ENCODE results near the gene RWDD1.
"Not testable (repeated sequence)": the region's sequence is repeated elsewhere in the genome, so short reads cannot be mapped to it uniquely, and the experiment has no call there.

The RWDD1 gene

GRCh38 chr6:116603916-116604315 is 32.6 kb downstream of the RWDD1 start:
- not testable (repeated sequence) for H3K18ac ChIP-seq (ENCODE audit: low read length); H3K4me1 ChIP-seq (ENCODE audit: control insufficient read depth, low read depth, low read length); H3K4me3 ChIP-seq (ENCODE audit: low read length); H3K4ac ChIP-seq (ENCODE audit: low read depth, low read length); H3K4me2 ChIP-seq (ENCODE audit: low read length); H2BK5ac ChIP-seq (ENCODE audit: low read length); H4K5ac ChIP-seq (ENCODE audit: low read length); DNase-seq; H3K79me2 ChIP-seq (ENCODE audit: control insufficient read depth, insufficient read depth, low read length); H4K8ac ChIP-seq (ENCODE audit: low read depth, low read length); H3K27me3 ChIP-seq (ENCODE audit: insufficient read depth, low read length, poor library complexity); H2BK15ac ChIP-seq (replicated peaks; ENCODE audit: low read depth); H3K27ac ChIP-seq (ENCODE audit: low read depth, low read length); H3K79me1 ChIP-seq (ENCODE audit: low read length); H3K23ac ChIP-seq (ENCODE audit: low read length); H2AK5ac ChIP-seq (ENCODE audit: low read length); H3K9ac ChIP-seq (ENCODE audit: low read length); H3K56ac ChIP-seq (ENCODE audit: low read length); H3K36me3 ChIP-seq (ENCODE audit: control insufficient read depth, insufficient read depth, low read length); H2BK120ac ChIP-seq (ENCODE audit: low read depth, low read length)
- WGBS (ENCODE audit: extremely low coverage, insufficient coverage, low lambda C conversion rate), result no CpG with 5 or more reads among the region's 3 CpGs

- H3K27me3 ChIP-seq (ENCODE audit: insufficient read depth, low read length, poor library complexity); DNase-seq: not testable (repeated sequence)
Observed at GRCh38 chr6:116604868-116605267, 33.6 kb downstream of the RWDD1 start.

GRCh38 chr6:116605935-116606334 is 34.6 kb downstream of the RWDD1 start:
- no peak overlapping the region for H3K23ac ChIP-seq (ENCODE audit: low read length)
- no peak overlapping the region for H4K8ac ChIP-seq (ENCODE audit: low read depth, low read length)
- H3K18ac ChIP-seq (ENCODE audit: low read length), result no peak overlapping the region
- H3K56ac ChIP-seq (ENCODE audit: low read length), result no peak overlapping the region
- H3K4me2 ChIP-seq (ENCODE audit: low read length), result no peak overlapping the region
- DNase-seq, result no peak
- no peak overlapping the region for H3K4ac ChIP-seq (ENCODE audit: low read depth, low read length)
- no peak overlapping the region for H4K5ac ChIP-seq (ENCODE audit: low read length)
- no peak overlapping the region for H3K9ac ChIP-seq (ENCODE audit: low read length)
- no CpG with 5 or more reads among the region's 4 CpGs for WGBS (ENCODE audit: extremely low coverage, insufficient coverage, low lambda C conversion rate)
- no peak overlapping the region for H2BK5ac ChIP-seq (ENCODE audit: low read length)
- H3K27me3 ChIP-seq (ENCODE audit: insufficient read depth, low read length, poor library complexity), result no peaks in the 10 kb centered on the region
- H2BK120ac ChIP-seq (ENCODE audit: low read depth, low read length), result no peak overlapping the region
- H3K36me3 ChIP-seq (ENCODE audit: control insufficient read depth, insufficient read depth, low read length), result no peaks in the 10 kb centered on the region
- H3K79me2 ChIP-seq (ENCODE audit: control insufficient read depth, insufficient read depth, low read length), result no peaks in the 10 kb centered on the region
- no peak overlapping the region for H2BK15ac ChIP-seq (replicated peaks; ENCODE audit: low read depth)
- H2AK5ac ChIP-seq (ENCODE audit: low read length), result no peak overlapping the region
- no peaks in the 10 kb centered on the region for H3K79me1 ChIP-seq (ENCODE audit: low read length)
- no peaks in the 10 kb centered on the region for H3K4me1 ChIP-seq (ENCODE audit: control insufficient read depth, low read depth, low read length)
- H3K27ac ChIP-seq (ENCODE audit: low read depth, low read length), result no peak overlapping the region
- H3K4me3 ChIP-seq (ENCODE audit: low read length), result no peak overlapping the region

More at GRCh38 chr6:116604868-116605267, 33.6 kb downstream of the RWDD1 start:
- H2AK5ac ChIP-seq (ENCODE audit: low read length); H3K9ac ChIP-seq (ENCODE audit: low read length); H3K79me1 ChIP-seq (ENCODE audit: low read length); H4K5ac ChIP-seq (ENCODE audit: low read length); H4K8ac ChIP-seq (ENCODE audit: low read depth, low read length); H3K18ac ChIP-seq (ENCODE audit: low read length); H2BK120ac ChIP-seq (ENCODE audit: low read depth, low read length); H3K4me2 ChIP-seq (ENCODE audit: low read length); H3K4me3 ChIP-seq (ENCODE audit: low read length); H3K23ac ChIP-seq (ENCODE audit: low read length); H3K4me1 ChIP-seq (ENCODE audit: control insufficient read depth, low read depth, low read length); H2BK15ac ChIP-seq (replicated peaks; ENCODE audit: low read depth); H3K27ac ChIP-seq (ENCODE audit: low read depth, low read length); H3K4ac ChIP-seq (ENCODE audit: low read depth, low read length); H3K79me2 ChIP-seq (ENCODE audit: control insufficient read depth, insufficient read depth, low read length); H3K56ac ChIP-seq (ENCODE audit: low read length); H3K36me3 ChIP-seq (ENCODE audit: control insufficient read depth, insufficient read depth, low read length); H2BK5ac ChIP-seq (ENCODE audit: low read length): not testable (repeated sequence)
- no CpG with 5 or more reads among the region's 3 CpGs for WGBS (ENCODE audit: extremely low coverage, insufficient coverage, low lambda C conversion rate)

GRCh38 chr6:116611056-116611455 is 39.8 kb downstream of the RWDD1 start:
- no peak overlapping the region for H3K18ac ChIP-seq (ENCODE audit: low read length)
- no peak overlapping the region for H2BK5ac ChIP-seq (ENCODE audit: low read length)
- no peak overlapping the region for H3K4me2 ChIP-seq (ENCODE audit: low read length)
- no CpG with 5 or more reads among the region's 4 CpGs for WGBS (ENCODE audit: extremely low coverage, insufficient coverage, low lambda C conversion rate)
- H4K8ac ChIP-seq (ENCODE audit: low read depth, low read length), result no peak overlapping the region
- no peaks in the 10 kb centered on the region for H3K79me1 ChIP-seq (ENCODE audit: low read length)
- no peak overlapping the region for H3K4ac ChIP-seq (ENCODE audit: low read depth, low read length)
- no peak overlapping the region for H3K23ac ChIP-seq (ENCODE audit: low read length)
- H3K36me3 ChIP-seq (ENCODE audit: control insufficient read depth, insufficient read depth, low read length), result no peaks in the 10 kb centered on the region
- no peak for DNase-seq
- H2BK15ac ChIP-seq (replicated peaks; ENCODE audit: low read depth), result no peak overlapping the region
- no peak overlapping the region for H3K4me3 ChIP-seq (ENCODE audit: low read length)
- H3K56ac ChIP-seq (ENCODE audit: low read length), result peak overlapping the region; percentile 34
- no peaks in the 10 kb centered on the region for H3K27me3 ChIP-seq (ENCODE audit: insufficient read depth, low read length, poor library complexity)
- no peaks in the 10 kb centered on the region for H3K79me2 ChIP-seq (ENCODE audit: control insufficient read depth, insufficient read depth, low read length)
- H3K4me1 ChIP-seq (ENCODE audit: control insufficient read depth, low read depth, low read length), result no peaks in the 10 kb centered on the region
- no peak overlapping the region for H2BK120ac ChIP-seq (ENCODE audit: low read depth, low read length)
- H4K5ac ChIP-seq (ENCODE audit: low read length), result no peak overlapping the region
- H3K27ac ChIP-seq (ENCODE audit: low read depth, low read length), result no peak overlapping the region
- no peak overlapping the region for H3K9ac ChIP-seq (ENCODE audit: low read length)
- no peak overlapping the region for H2AK5ac ChIP-seq (ENCODE audit: low read length)

- Histone ChIP-seq H3K27me3 (ENCODE audit: insufficient read depth, low read length, poor library complexity) (peaks cover 5% of the 10 kb centered on the region), H3K4ac (ENCODE audit: low read depth, low read length) (no peak within 1 kb of the TSS), H3K4me2 (ENCODE audit: low read length) (peak within 1 kb of the TSS; percentile 49), H2BK5ac (ENCODE audit: low read length) (no peak within 1 kb of the TSS), H3K23ac (ENCODE audit: low read length) (no peak within 1 kb of the TSS), H2BK120ac (ENCODE audit: low read depth, low read length) (no peak within 1 kb of the TSS), H3K4me1 (ENCODE audit: control insufficient read depth, low read depth, low read length) (no peaks in the 10 kb centered on the region), H3K27ac (ENCODE audit: low read depth, low read length) (no peak within 1 kb of the TSS), H3K79me1 (ENCODE audit: low read length) (no peaks in the 10 kb centered on the region), H2AK5ac (ENCODE audit: low read length) (no peak within 1 kb of the TSS), H3K36me3 (ENCODE audit: control insufficient read depth, insufficient read depth, low read length) (no peaks in the 10 kb centered on the region), H3K4me3 (ENCODE audit: low read length) (peak within 1 kb of the TSS; percentile 49), H3K79me2 (ENCODE audit: control insufficient read depth, insufficient read depth, low read length) (no peaks in the 10 kb centered on the region), H3K9ac (ENCODE audit: low read length) (peak within 1 kb of the TSS; percentile 74), H3K56ac (ENCODE audit: low read length) (peak within 1 kb of the TSS; percentile 91), H4K5ac (ENCODE audit: low read length) (no peak within 1 kb of the TSS), H2BK15ac (replicated peaks; ENCODE audit: low read depth) (no peak within 1 kb of the TSS), H3K18ac (ENCODE audit: low read length) (no peak within 1 kb of the TSS), H4K8ac (ENCODE audit: low read depth, low read length) (no peak within 1 kb of the TSS)
- DNase-seq, result peak; percentile 99
- no CpG with 5 or more reads among the region's 29 CpGs for WGBS (ENCODE audit: extremely low coverage, insufficient coverage, low lambda C conversion rate)
Observed at GRCh38 chr6:116615937-116616736, 44.8 kb downstream of the RWDD1 start, which contains the start of gene RSPH4A. RSPH4A (plus strand) TSS chr6:116616479; CDS start chr6:116616624, 145 bp downstream.

- peak overlapping the region; percentile 8 for H3K4me3 ChIP-seq (ENCODE audit: low read length)
- no peak overlapping the region for H2BK120ac ChIP-seq (ENCODE audit: low read depth, low read length)
- no peak overlapping the region for H3K56ac ChIP-seq (ENCODE audit: low read length)
- no peak overlapping the region for H3K23ac ChIP-seq (ENCODE audit: low read length)
- H3K4me2 ChIP-seq (ENCODE audit: low read length), result peak overlapping the region; percentile 49
- H2AK5ac ChIP-seq (ENCODE audit: low read length), result no peak overlapping the region
- no peak overlapping the region for H3K9ac ChIP-seq (ENCODE audit: low read length)
- H4K5ac ChIP-seq (ENCODE audit: low read length), result no peak overlapping the region
- H2BK15ac ChIP-seq (replicated peaks; ENCODE audit: low read depth), result no peak overlapping the region
- no peaks in the 10 kb centered on the region for H3K79me1 ChIP-seq (ENCODE audit: low read length)
- H3K79me2 ChIP-seq (ENCODE audit: control insufficient read depth, insufficient read depth, low read length), result no peaks in the 10 kb centered on the region
- H3K27ac ChIP-seq (ENCODE audit: low read depth, low read length), result no peak overlapping the region
- H3K27me3 ChIP-seq (ENCODE audit: insufficient read depth, low read length, poor library complexity), result peaks cover 5% of the 10 kb centered on the region
- peak; percentile 32 for DNase-seq
- H3K18ac ChIP-seq (ENCODE audit: low read length), result no peak overlapping the region
- no peak overlapping the region for H4K8ac ChIP-seq (ENCODE audit: low read depth, low read length)
- H3K4ac ChIP-seq (ENCODE audit: low read depth, low read length), result no peak overlapping the region
- no peaks in the 10 kb centered on the region for H3K4me1 ChIP-seq (ENCODE audit: control insufficient read depth, low read depth, low read length)
- no CpG with 5 or more reads among the region's 16 CpGs for WGBS (ENCODE audit: extremely low coverage, insufficient coverage, low lambda C conversion rate)
- no peaks in the 10 kb centered on the region for H3K36me3 ChIP-seq (ENCODE audit: control insufficient read depth, insufficient read depth, low read length)
- H2BK5ac ChIP-seq (ENCODE audit: low read length), result no peak overlapping the region
Observed at GRCh38 chr6:116616737-116617053, 45.4 kb downstream of the RWDD1 start.
